GM12878 (cell line): ENCODE results near the gene MAST4. TPM values are rescaled to one million over a fixed set of nuclear protein-coding genes. Genes with fewer than 3 reads are reported as not detected.

Source experiments
- ATAC-seq: fragments of 200-7000 bp; cut with Tn5 transposase; 3 replicates; pipeline ENCODE4 v1.9.1; 2020; ENCODE audit warnings: mild to moderate bottlenecking, moderate library complexity
- BruUV-seq: library from RNA; stranded (reverse); fragments of 400-500 nt; replicated peaks from 2 replicates; lab custom pipeline; 2021; lab: Mats Ljungman, UMichigan
- CTCF ChIA-PET: fragments of 300-600 bp; sonication (Branson Sonifier 250); formaldehyde crosslinking; extraction: SDS; loops from one replicate; lab custom pipeline; 2021; ENCODE audit warnings: inconsistent platforms; lab: Yijun Ruan, JAX
- POLR2A ChIA-PET: fragments of 350-600 bp; formaldehyde crosslinking; extraction: SDS; loops from one replicate; lab custom pipeline; 2021; ENCODE audit warnings: inconsistent platforms; lab: Charles Lee
- RAD21 ChIA-PET: fragments of 300-600 bp; sonication (Branson Sonifier 250); formaldehyde crosslinking; loops from one replicate; lab custom pipeline; 2023; ENCODE audit warnings: antibody characterized with exemption; ENCODE audit not compliant: unreplicated experiment; lab: Charles Lee
- SMC1A ChIA-PET: fragments of 300-600 bp; sonication (Branson Sonifier 250); formaldehyde crosslinking; loops from one replicate; lab custom pipeline; 2023; ENCODE audit not compliant: unreplicated experiment, uncharacterized antibody; lab: Charles Lee
- DNase-seq: peaks from one replicate; pipeline ENCODE4 v3.0.0-alpha.2; 2011; ENCODE audit warnings: low read depth, low spot score
- FAIRE-seq: peaks from 3 replicates; lab custom pipeline; 2011; peaks lifted over from hg19 to GRCh38; lab: Jason Lieb, UNC
- H2AFZ ChIP-seq: 2 replicates; pipeline ENCODE4 v1.6.0; 2011; ENCODE audit warnings: low read depth, low read length, control low read depth; ENCODE audit not compliant: control insufficient read depth
- H3K27ac ChIP-seq: 2 replicates; pipeline ENCODE4 v1.5.1; 2011; ENCODE audit warnings: control low read depth; ENCODE audit not compliant: control insufficient read depth, insufficient read depth
- H3K27me3 ChIP-seq, 2 experiments: replicated peaks in 1 of 2; 2 replicates each; pipeline versions ENCODE4 v1.6.0 to v1.6.1; 2011; ENCODE audit warnings: low read length in 1 of 2; ENCODE audit not compliant: control insufficient read depth in 2 of 2, insufficient read depth in 2 of 2
- H3K36me3 ChIP-seq, 2 experiments: 2 replicates each; pipeline ENCODE4 v1.5.1; 2011; ENCODE audit warnings: low read length in 1 of 2; ENCODE audit not compliant: control insufficient read depth in 2 of 2, insufficient read depth in 2 of 2
- H3K4me1 ChIP-seq: 2 replicates; pipeline ENCODE4 v1.6.1; 2011; ENCODE audit warnings: mild to moderate bottlenecking, low read length, moderate library complexity, mixed read lengths; ENCODE audit not compliant: control insufficient read depth, insufficient read depth
- H3K4me2 ChIP-seq: 2 replicates; pipeline ENCODE4 v1.6.0; 2011; ENCODE audit warnings: control low read depth; ENCODE audit not compliant: control insufficient read depth, insufficient read depth
- H3K4me3 ChIP-seq: fragments of 200-600 bp; sonication (generic); 2 replicates; pipeline ENCODE4 v1.5.1; 2016
- H3K79me2 ChIP-seq: 2 replicates; pipeline ENCODE4 v1.6.0; 2011; ENCODE audit warnings: low read length; ENCODE audit not compliant: control insufficient read depth, insufficient read depth
- H3K9ac ChIP-seq: 2 replicates; pipeline ENCODE4 v1.8.0; 2011; ENCODE audit warnings: low read length, control low read depth, mixed read lengths; ENCODE audit not compliant: control insufficient read depth, insufficient read depth
- H3K9me3 ChIP-seq: replicated peaks from 3 replicates; pipeline ENCODE4 v1.5.1; 2011; ENCODE audit warnings: mild to moderate bottlenecking, low read length; ENCODE audit not compliant: control insufficient read depth, insufficient read depth
- H4K20me1 ChIP-seq: 2 replicates; pipeline ENCODE4 v1.6.0; 2011; ENCODE audit not compliant: control insufficient read depth, insufficient read depth
- BHLHE40 ChIP-seq, 2 experiments: fragments of 450-650 bp in 1 of 2; IDR thresholded peaks; 2 replicates each; pipeline ENCODE4 v1.6.1; 2011 to 2017; ENCODE audit warnings: low read depth in 2 of 2, borderline replicate concordance in 1 of 2, improper control_type of control experiment in 1 of 2, low read length in 1 of 2, mild to moderate bottlenecking in 1 of 2
- BMI1 ChIP-seq: fragments of 450-650 bp; IDR thresholded peaks from 2 replicates; pipeline ENCODE4 v1.6.1; 2016; ENCODE audit warnings: mild to moderate bottlenecking, moderate library complexity, borderline replicate concordance
- BRCA1 ChIP-seq: IDR thresholded peaks from 2 replicates; pipeline ENCODE4 v1.6.1; 2011; ENCODE audit warnings: low read depth, low read length, improper control_type of control experiment
- CBX5 ChIP-seq: sonication (generic); IDR thresholded peaks from 2 replicates; pipeline ENCODE4 v1.6.1; 2016; ENCODE audit warnings: low read depth, moderate library complexity, mild to moderate bottlenecking, inconsistent platforms
- CHD2 ChIP-seq: IDR thresholded peaks from 2 replicates; pipeline ENCODE4 v1.6.1; 2011; ENCODE audit warnings: low read depth, low read length, improper control_type of control experiment, borderline replicate concordance
- CTCF ChIP-seq, 3 experiments: IDR thresholded peaks in 2 of 3; conservative IDR thresholded peaks in 1 of 3; 2 replicates each; pipeline ENCODE4 v1.5.1; 2011; ENCODE audit warnings: low read depth in 3 of 3, low read length in 3 of 3, mild to moderate bottlenecking in 3 of 3, control low read depth in 2 of 3, moderate library complexity in 2 of 3, inconsistent platforms in 1 of 3, mixed read lengths in 1 of 3; ENCODE audit not compliant: control insufficient read depth in 2 of 3, insufficient read depth in 1 of 3; ENCODE audit errors: extremely low read depth in 1 of 3
- EED ChIP-seq: sonication (generic); IDR thresholded peaks from 2 replicates; pipeline ENCODE4 v1.6.1; 2016; ENCODE audit warnings: antibody characterized with exemption, low read depth
- ESRRA ChIP-seq: IDR thresholded peaks from 2 replicates; pipeline ENCODE4 v1.6.1; 2012; ENCODE audit warnings: mild to moderate bottlenecking, low read length, improper control_type of control experiment
- FOS ChIP-seq: IDR thresholded peaks from 3 replicates; pipeline ENCODE4 v1.6.1; 2011; ENCODE audit warnings: borderline replicate concordance; ENCODE audit not compliant: insufficient read length; ENCODE audit errors: extremely low read depth
- HDAC2 ChIP-seq: fragments of 200-600 bp; sonication (generic); IDR thresholded peaks from 2 replicates; pipeline ENCODE4 v1.6.1; 2017
- KAT2A ChIP-seq: conservative IDR thresholded peaks from 2 replicates; pipeline ENCODE4 v1.6.1; 2011; ENCODE audit warnings: low read depth, low read length; ENCODE audit not compliant: control insufficient read depth
- NBN ChIP-seq: fragments of 450-650 bp; IDR thresholded peaks from 2 replicates; pipeline ENCODE4 v1.6.1; 2016
- NFYB ChIP-seq: IDR thresholded peaks from 2 replicates; pipeline ENCODE4 v1.6.1; 2011; ENCODE audit warnings: low read depth, mild to moderate bottlenecking, low read length, improper control_type of control experiment, moderate library complexity; ENCODE audit not compliant: insufficient read depth
- RAD21 ChIP-seq: IDR thresholded peaks from 2 replicates; pipeline ENCODE4 v1.6.1; 2011; ENCODE audit warnings: mild to moderate bottlenecking, low read depth, low read length, moderate library complexity; ENCODE audit not compliant: insufficient read depth
- RELB ChIP-seq: fragments of 450-650 bp; IDR thresholded peaks from 2 replicates; pipeline ENCODE4 v1.6.1; 2017; ENCODE audit warnings: low read depth, mild to moderate bottlenecking, moderate library complexity
- SMAD1 ChIP-seq: fragments of 450-650 bp; IDR thresholded peaks from 2 replicates; pipeline ENCODE4 v1.6.1; 2018; ENCODE audit warnings: mild to moderate bottlenecking, low read depth; ENCODE audit not compliant: partially characterized antibody
- SMC3 ChIP-seq: IDR thresholded peaks from 2 replicates; pipeline ENCODE4 v1.6.1; 2011; ENCODE audit warnings: low read length, improper control_type of control experiment, borderline replicate concordance
- SREBF1 ChIP-seq: IDR thresholded peaks from 2 replicates; pipeline ENCODE4 v1.6.1; 2012; ENCODE audit warnings: mild to moderate bottlenecking, low read length
- SREBF2 ChIP-seq: IDR thresholded peaks from 2 replicates; pipeline ENCODE4 v1.6.1; 2012; ENCODE audit warnings: mild to moderate bottlenecking, low read length
- WRNIP1 ChIP-seq: IDR thresholded peaks from 2 replicates; pipeline ENCODE4 v1.6.1; 2011; ENCODE audit warnings: low read depth, low read length, improper control_type of control experiment, borderline replicate concordance
- YY1 ChIP-seq: IDR thresholded peaks from 2 replicates; pipeline ENCODE4 v1.6.1; 2011; ENCODE audit warnings: low read depth, mild to moderate bottlenecking, low read length
- ZZZ3 ChIP-seq: IDR thresholded peaks from 2 replicates; pipeline ENCODE4 v1.6.1; 2011; ENCODE audit warnings: low read depth; ENCODE audit not compliant: control insufficient read depth, insufficient read length
- WGBS: methylation state at CpG from one replicate; pipeline ENCODE4 v1.1.6; 2016; ENCODE audit warnings: low lambda C conversion rate; ENCODE audit not compliant: insufficient replicate concordance, insufficient coverage; ENCODE audit errors: missing lambda C conversion rate; 5-methylcytosine and 5-hydroxymethylcytosine counted together
- in situ Hi-C: fragments of 300-500 bp; cut with MboI; formaldehyde crosslinking; loops from 9 replicates; pipeline ENCODE4 v1.14.3; 2018; ENCODE audit warnings: mixed read lengths
- intact Hi-C: fragments of 100-400 bp; cut with micrococcal nuclease; formaldehyde crosslinking; loops from one replicate; pipeline ENCODE4 v1.14.2; 2022; ENCODE audit not compliant: unreplicated experiment
- polyA plus RNA-seq, 11 experiments: library from polyadenylated mRNA; depleted of rRNA in 4 of 11; unstranded in 6 of 11; stranded (reverse) in 5 of 11; fragments of >200 nt; fragmentation: Nextera tagmentation in 4 of 11; fragmentation: Illumina TruSeq in 1 of 11; extraction: Ambion mirVana in 4 of 11; extraction: Trizol in 1 of 11; gene quantifications; 1 replicate in 1 of 11; 2 replicates in 10 of 11; pipeline versions ENCODE4 v1.2.1 to v1.2.3, GENCODE V29; 2011 to 2016; ENCODE audit warnings: inconsistent platforms in 2 of 11, missing spikeins in 2 of 11, low read depth in 1 of 11
- total RNA-seq, 4 experiments: library from RNA; depleted of rRNA in 3 of 4; stranded (reverse); fragments of >200 nt in 3 of 4; fragmentation: Illumina TruSeq in 1 of 4; extraction: Trizol in 1 of 4; gene quantifications; 2 replicates each; pipeline versions ENCODE4 v1.2.1 to v1.2.3, GENCODE V29; 2013 to 2021

MAST4 gene
- total and polyA plus RNA-seq, 10 of the 15 experiments (the other 5 are each of a cell fraction or from before 2014, with no cell fraction given) = 0.02 to 1.6 (median 0.29) TPM; not detected in 1

GRCh38 chr5:67209141-67209771, 613.1 kb downstream of the MAST4 start:
- FAIRE-seq (peak; percentile 95), DNase-seq (no peak), ATAC-seq (peak; percentile 56)
- CTCF ChIA-PET = interaction anchor here (0.7 to 10.0 kb wide), 8 partner anchors 9 to 394 kb away, joined by 3 to 137 read pairs (median 4); no protein-coding TSS in a partner anchor
- Histone ChIP-seq H3K79me2 (no peaks in the 10 kb centered on the region), H3K36me3 (no peaks in the 10 kb centered on the region), H3K4me2 (0 out of 2 replicates have a peak overlapping the region, but pooled peaks have one; percentile 11), H3K4me3 (no peak overlapping the region), H3K9me3 (no peaks in the 10 kb centered on the region), H3K27me3 (no peaks in the 10 kb centered on the region), H3K27ac (no peak overlapping the region), H3K9ac (no peak overlapping the region), H2AFZ (peak overlapping the region; percentile 11; the same call in 1 of the 2 replicates), H3K4me1 (peaks cover 38% of the 10 kb centered on the region), H4K20me1 (no peaks in the 10 kb centered on the region)
- BruUV-seq = no TSS peak
- RAD21 ChIA-PET = interaction anchor here (2.4 to 5.8 kb wide), 3 partner anchors 43 to 903 kb away, joined by 7 to 71 read pairs (median 31); no protein-coding TSS in a partner anchor
- intact Hi-C loops = loop anchor here (1.0 to 10.0 kb wide), 6 partner anchors 52 to 902 kb away; no protein-coding TSS in a partner anchor
- POLR2A ChIA-PET = no interaction called here
- in situ Hi-C loops = loop anchor here (25.0 kb wide), 1 partner anchor 397 kb away; no protein-coding TSS in a partner anchor
- WGBS = 17% methylated on average over 11 of the region's 11 CpGs
- SMC1A ChIA-PET = interaction anchor here (1.0 to 5.7 kb wide), 9 partner anchors 10 to 54 kb away, joined by 3 to 24 read pairs (median 10); no protein-coding TSS in a partner anchor
- no peak for TF ChIP-seq SMAD1
- TF ChIP-seq SREBF2 = no peak
- no peak for TF ChIP-seq NBN
- no peak for TF ChIP-seq SREBF1
- TF ChIP-seq KAT2A = no peak
- no peak for TF ChIP-seq ZZZ3
- TF ChIP-seq CBX5 = no peak
- TF ChIP-seq WRNIP1 = no peak
- no peak for TF ChIP-seq FOS
- TF ChIP-seq BMI1 = no peak
- no peak for TF ChIP-seq HDAC2
- peak; percentile 83 for TF ChIP-seq SMC3
- TF ChIP-seq RAD21 = peak; percentile 78
- 0 out of 2 replicates have a peak, but pooled peaks have one; percentile 30 for TF ChIP-seq EED
- TF ChIP-seq BRCA1 = no peak
- 0 out of 2 replicates have a peak, but pooled peaks have one; percentile 35 for TF ChIP-seq YY1
- peak; percentile 68 to 88 (median 71) for TF ChIP-seq CTCF (IDR thresholded peaks at IDR 0.05 in 2 of 3, conservative IDR thresholded peaks at IDR 0.05 in 1 of 3; ENCODE audit: control insufficient read depth in 2 of 3, extremely low read depth in 1 of 3, insufficient read depth in 1 of 3, low read depth in 3 of 3, low read length in 3 of 3)
- no peak for TF ChIP-seq CHD2
- TF ChIP-seq NFYB = no peak
- TF ChIP-seq RELB = no peak
- no peak for TF ChIP-seq ESRRA
- no peak for TF ChIP-seq BHLHE40 (IDR thresholded peaks at IDR 0.05; ENCODE audit: borderline replicate concordance in 1 of 2, low read depth in 2 of 2, low read length in 1 of 2)
